IMR-90 (cell line): Measurements from ENCODE around the gene IER5L. TPM values are rescaled to one million over a fixed set of nuclear protein-coding genes. Genes with fewer than 3 reads are reported as not detected.

Experiments
- ATAC-seq: fragments of 200-7000 bp; cut with Tn5 transposase; 2 replicates; pipeline ENCODE4 v1.9.1; 2020; ENCODE audit warnings: low read depth, mild to moderate bottlenecking, moderate library complexity
- BruUV-seq: library from RNA; stranded (reverse); fragments of 400-500 nt; replicated peaks from 2 replicates; lab custom pipeline; 2021; lab: Mats Ljungman, UMichigan
- CTCF ChIA-PET: fragments of 300-600 bp; formaldehyde crosslinking; extraction: SDS; loops from one replicate; lab custom pipeline; 2021; ENCODE audit warnings: antibody characterized with exemption; lab: Yijun Ruan, JAX
- POLR2A ChIA-PET: fragments of 300-600 bp; sonication (Branson Sonifier 250); formaldehyde crosslinking; loops from one replicate; lab custom pipeline; 2022; ENCODE audit warnings: antibody characterized with exemption; ENCODE audit not compliant: unreplicated experiment; lab: Charles Lee
- DNase-seq: peaks from one replicate; pipeline ENCODE4 v3.0.0; 2013
- H2AFZ ChIP-seq: replicated peaks from 2 replicates; pipeline ENCODE3; 2013; ENCODE audit warnings: low read length, mild to moderate bottlenecking; ENCODE audit not compliant: poor library complexity
- H2AK5ac ChIP-seq: 2 replicates; pipeline ENCODE4 v1.6.1; 2013; ENCODE audit warnings: low read depth, low read length, inconsistent platforms
- H2AK9ac ChIP-seq: replicated peaks from 2 replicates; pipeline ENCODE3; 2013; ENCODE audit warnings: mild to moderate bottlenecking, low read depth, low read length, moderate library complexity; ENCODE audit not compliant: poor library complexity
- H2BK120ac ChIP-seq: 2 replicates; pipeline ENCODE4 v1.6.1; 2013; ENCODE audit warnings: low read depth, low read length, inconsistent platforms
- H2BK15ac ChIP-seq: 3 replicates; pipeline ENCODE4 v1.6.1; 2013; ENCODE audit warnings: low read depth, low read length, inconsistent platforms
- H2BK20ac ChIP-seq: 2 replicates; pipeline ENCODE4 v1.6.1; 2013; ENCODE audit warnings: low read depth, mild to moderate bottlenecking, inconsistent platforms, low read length, moderate library complexity
- H2BK5ac ChIP-seq: 2 replicates; pipeline ENCODE4 v1.6.1; 2013; ENCODE audit warnings: mild to moderate bottlenecking, low read depth, low read length, inconsistent platforms; ENCODE audit not compliant: poor library complexity, severe bottlenecking
- H3K14ac ChIP-seq: replicated peaks from 2 replicates; pipeline ENCODE4 v1.6.1; 2013; ENCODE audit warnings: low read depth, low read length, inconsistent platforms
- H3K18ac ChIP-seq: 2 replicates; pipeline ENCODE4 v1.6.1; 2013; ENCODE audit warnings: low read depth, low read length, control low read depth
- H3K23ac ChIP-seq: 2 replicates; pipeline ENCODE4 v1.6.1; 2013; ENCODE audit warnings: low read depth, low read length, inconsistent platforms
- H3K27ac ChIP-seq: 2 replicates; pipeline ENCODE4 v1.5.1; 2013; ENCODE audit warnings: mild to moderate bottlenecking, control low read depth, low read length; ENCODE audit not compliant: insufficient read depth
- H3K27me3 ChIP-seq: 2 replicates; pipeline ENCODE4 v1.6.1; 2013; ENCODE audit warnings: low read length; ENCODE audit not compliant: control insufficient read depth, insufficient read depth
- H3K36me3 ChIP-seq: 2 replicates; pipeline ENCODE4 v1.6.1; 2013; ENCODE audit warnings: low read length, mixed read lengths; ENCODE audit not compliant: control insufficient read depth, insufficient read depth
- H3K4ac ChIP-seq: 2 replicates; pipeline ENCODE4 v1.6.1; 2013; ENCODE audit warnings: low read depth, low read length, inconsistent platforms
- H3K4me1 ChIP-seq: 2 replicates; pipeline ENCODE4 v1.6.1; 2013; ENCODE audit warnings: low read length, mixed read lengths; ENCODE audit not compliant: control insufficient read depth, insufficient read depth
- H3K4me2 ChIP-seq: 2 replicates; pipeline ENCODE4 v1.6.1; 2013; ENCODE audit warnings: low read depth, mild to moderate bottlenecking, control low read depth, low read length, moderate library complexity
- H3K4me3 ChIP-seq: 2 replicates; pipeline ENCODE4 v1.5.1; 2013; ENCODE audit warnings: low read depth, mild to moderate bottlenecking, control low read depth, low read length, moderate library complexity; ENCODE audit not compliant: insufficient read depth
- H3K56ac ChIP-seq: 2 replicates; pipeline ENCODE4 v1.6.1; 2013; ENCODE audit warnings: low read length, inconsistent platforms; ENCODE audit not compliant: insufficient read depth; ENCODE audit errors: extremely low read depth
- H3K79me1 ChIP-seq, 2 experiments: 2 replicates each; pipeline ENCODE4 v1.6.1; 2013; ENCODE audit warnings: low read length in 2 of 2, inconsistent platforms in 1 of 2, low read depth in 1 of 2
- H3K9ac ChIP-seq: 2 replicates; pipeline ENCODE4 v1.6.1; 2013; ENCODE audit warnings: low read depth, low read length, control low read depth
- H3K9me1 ChIP-seq: 2 replicates; pipeline ENCODE4 v1.6.1; 2013; ENCODE audit warnings: low read length, inconsistent platforms; ENCODE audit not compliant: insufficient read depth
- H3K9me3 ChIP-seq: 2 replicates; pipeline ENCODE4 v1.6.1; 2013; ENCODE audit warnings: low read length; ENCODE audit not compliant: control insufficient read depth, insufficient read depth
- H4K20me1 ChIP-seq: 2 replicates; pipeline ENCODE4 v1.6.1; 2013; ENCODE audit warnings: low read length, inconsistent platforms; ENCODE audit not compliant: insufficient read depth
- H4K5ac ChIP-seq: 2 replicates; pipeline ENCODE4 v1.6.1; 2013; ENCODE audit warnings: mild to moderate bottlenecking, low read depth, low read length, control low read depth
- H4K8ac ChIP-seq, 2 experiments: 2 replicates each; pipeline ENCODE4 v1.6.1; 2013; ENCODE audit warnings: low read depth in 2 of 2, low read length in 2 of 2, control low read depth in 1 of 2, inconsistent platforms in 1 of 2
- H4K91ac ChIP-seq: 2 replicates; pipeline ENCODE4 v1.6.1; 2013; ENCODE audit warnings: low read depth, low read length, inconsistent platforms; ENCODE audit not compliant: insufficient read depth
- BHLHE40 ChIP-seq: fragments of 150-350 bp; IDR thresholded peaks from 2 replicates; pipeline ENCODE4 v1.6.1; 2016; ENCODE audit warnings: mild to moderate bottlenecking, low read depth, low read length
- CEBPB ChIP-seq: IDR thresholded peaks from 2 replicates; pipeline ENCODE4 v1.6.1; 2012; ENCODE audit warnings: low read depth, low read length, improper control_type of control experiment
- ELK1 ChIP-seq: fragments of 150-350 bp; IDR thresholded peaks from 2 replicates; pipeline ENCODE4 v1.6.1; 2016; ENCODE audit warnings: low read depth, mild to moderate bottlenecking, low read length, moderate library complexity, borderline replicate concordance
- FOS ChIP-seq: fragments of 150-350 bp; IDR thresholded peaks from 2 replicates; pipeline ENCODE4 v1.6.1; 2016; ENCODE audit warnings: low read depth, low read length
- MAFK ChIP-seq: IDR thresholded peaks from 2 replicates; pipeline ENCODE4 v1.6.1; 2012; ENCODE audit warnings: low read depth, low read length, improper control_type of control experiment
- MAZ ChIP-seq: IDR thresholded peaks from 2 replicates; pipeline ENCODE4 v1.6.1; 2012; ENCODE audit warnings: low read depth, mild to moderate bottlenecking, low read length, improper control_type of control experiment, moderate library complexity, borderline replicate concordance
- MXI1 ChIP-seq: IDR thresholded peaks from 2 replicates; pipeline ENCODE4 v1.6.1; 2012; ENCODE audit warnings: low read depth, mild to moderate bottlenecking, low read length, moderate library complexity, borderline replicate concordance
- POLR2A ChIP-seq: IDR thresholded peaks from 2 replicates; pipeline ENCODE4 v1.6.1; 2012; ENCODE audit warnings: mild to moderate bottlenecking, low read depth, low read length
- RAD21 ChIP-seq: IDR thresholded peaks from 2 replicates; pipeline ENCODE4 v1.6.1; 2012; ENCODE audit warnings: low read length, improper control_type of control experiment
- RFX5 ChIP-seq: IDR thresholded peaks from 2 replicates; pipeline ENCODE4 v1.8.0; 2012; ENCODE audit warnings: low read depth, mild to moderate bottlenecking, low read length, moderate library complexity
- SMC3 ChIP-seq: fragments of 150-350 bp; IDR thresholded peaks from 2 replicates; pipeline ENCODE4 v1.6.1; 2016; ENCODE audit warnings: low read depth, mild to moderate bottlenecking, antibody characterized with exemption, low read length, moderate library complexity
- USF2 ChIP-seq: fragments of 150-350 bp; IDR thresholded peaks from 2 replicates; pipeline ENCODE4 v1.6.1; 2017; ENCODE audit warnings: mild to moderate bottlenecking, antibody characterized with exemption, low read length, low read depth
- WGBS, 2 experiments: methylation state at CpG; one replicate each; pipeline versions ENCODE4 v1.1.5 to v1.1.7; 2013; ENCODE audit warnings: missing lambda C conversion rate in 2 of 2; ENCODE audit not compliant: insufficient read length in 1 of 2; ENCODE audit errors: extremely low coverage in 2 of 2; 5-methylcytosine and 5-hydroxymethylcytosine counted together
- dilution Hi-C: fragments of 300-500 bp; cut with HindIII; formaldehyde crosslinking; loops from one replicate; pipeline ENCODE4 v1.14.3; 2018; ENCODE audit warnings: low sequenced_read_pairs; ENCODE audit not compliant: unreplicated experiment
- in situ Hi-C: fragments of 300-500 bp; cut with MboI; formaldehyde crosslinking; loops from 3 replicates; pipeline ENCODE4 v1.14.3; 2019; ENCODE audit warnings: low sequenced_read_pairs, inconsistent platforms, mixed read lengths
- intact Hi-C: fragments of 100-400 bp; cut with micrococcal nuclease; formaldehyde crosslinking; loops from 2 replicates; pipeline ENCODE4 v1.10.0; 2022
- polyA plus RNA-seq, 3 experiments: library from polyadenylated mRNA; depleted of rRNA; stranded (reverse); fragments of >200 nt; gene quantifications; 2 replicates each; pipeline ENCODE4 v1.2.3, GENCODE V29; 2012; ENCODE audit warnings: low replicate concordance in 1 of 3
- total RNA-seq: library from RNA; depleted of rRNA; stranded (reverse); fragments of >200 nt; gene quantifications from 2 replicates; pipeline ENCODE4 v1.2.3, GENCODE V29; 2012

IER5L gene
- total and polyA plus RNA-seq, 2 of the 4 experiments (the other 2 are of a cell fraction), result 12.5 to 13.4 TPM

GRCh38 chr9:129141066-129142041 lies 36.7 kb downstream of the IER5L start:
- Histone ChIP-seq H3K27me3 (no peaks in the 10 kb centered on the region), H4K8ac (peak overlapping the region; percentile 99), H3K23ac (peak overlapping the region; percentile 99), H3K9me1 (peaks cover 13% of the 10 kb centered on the region), H3K27ac (peak overlapping the region; percentile 98), H3K9ac (peak overlapping the region; percentile 98), H2BK20ac (peak overlapping the region; percentile 86), H3K18ac (peak overlapping the region; percentile 94), H2BK5ac (peak overlapping the region; percentile 99), H2BK120ac (peak overlapping the region; percentile 95), H4K5ac (peak overlapping the region; percentile 96), H3K36me3 (peaks cover 21% of the 10 kb centered on the region), H3K56ac (peak overlapping the region; percentile 97), H4K91ac (peak overlapping the region; percentile 100), H2AK5ac (peak overlapping the region; percentile 97), H3K79me1 (peaks cover 5 to 49% of the 10 kb centered on the region in 2 experiments; a peak in 3 of 4 replicates), H2AK9ac (peak overlapping the region; percentile 100), H2AFZ (peak overlapping the region; percentile 64), H3K4me3 (peak overlapping the region; percentile 15; the same call in 1 of the 2 replicates), H2BK15ac (peak overlapping the region; percentile 93), H3K4ac (peak overlapping the region; percentile 99), H3K14ac (peak overlapping the region; percentile 99), H4K20me1 (no peaks in the 10 kb centered on the region; the same call in 1 of the 2 replicates), H3K4me1 (peaks cover 61% of the 10 kb centered on the region), H3K9me3 (no peaks in the 10 kb centered on the region), H3K4me2 (peak overlapping the region; percentile 77)
- no TSS peak for BruUV-seq
- ATAC-seq (peak; percentile 3), DNase-seq (peak; percentile 97)
- dilution Hi-C loops, result no loop called here
- in situ Hi-C loops, result no loop called here
- intact Hi-C loops, result loop anchor here (2.0 kb wide), 2 partner anchors 25 to 355 kb away; no protein-coding TSS in a partner anchor
- ChIA-PET CTCF (interaction anchor here (2.2 to 3.1 kb wide), 3 partner anchors 31 to 483 kb away, joined by 8 to 18 read pairs (median 13); no protein-coding TSS in a partner anchor), POLR2A (interaction anchor here (1.1 to 2.6 kb wide), 4 partner anchors 33 to 483 kb away, joined by 3 to 17 read pairs (median 8); no protein-coding TSS in a partner anchor)
- 3% methylated on average over 6 of the region's 13 CpGs; no CpG with 5 or more reads in 1 of the 2 experiments for WGBS, 2 experiments
- TF ChIP-seq BHLHE40, result peak; percentile 40; the same call in 1 of the 2 replicates
- peak; percentile 12; the same call in 1 of the 2 replicates for TF ChIP-seq MAFK
- no peak for TF ChIP-seq MXI1
- TF ChIP-seq SMC3, result peak; percentile 14; the same call in 1 of the 2 replicates
- TF ChIP-seq ELK1, result no peak
- no peak for TF ChIP-seq USF2
- peak; percentile 65 for TF ChIP-seq POLR2A
- TF ChIP-seq FOS, result no peak
- TF ChIP-seq RFX5, result no peak
- TF ChIP-seq RAD21, result peak; percentile 3; the same call in 1 of the 2 replicates
- peak; percentile 32; the same call in 1 of the 2 replicates for TF ChIP-seq MAZ
- peak; percentile 74 for TF ChIP-seq CEBPB
